GM23338 (cell line): ENCODE data around the gene UCKL1. TPM values are rescaled to one million over a fixed set of nuclear protein-coding genes. Genes with fewer than 3 reads are reported as not detected.

Source experiments
- ATAC-seq: fragments of 200-7000 bp; cut with Tn5 transposase; 3 replicates; pipeline ENCODE4 v1.9.1; 2020
- DNase-seq: peaks from one replicate; pipeline ENCODE4 v3.0.0-alpha.2; 2015; ENCODE audit warnings: low spot score
- H2AFZ ChIP-seq: fragments of 200-600 bp; sonication (generic); 2 replicates; pipeline ENCODE4 v1.8.0; 2016; ENCODE audit warnings: antibody characterized with exemption, mild to moderate bottlenecking, moderate library complexity
- H3F3A ChIP-seq: fragments of 200-600 bp; sonication (generic); replicated peaks from 2 replicates; pipeline ENCODE4 v1.8.0; 2017; ENCODE audit warnings: antibody characterized with exemption, mixed run types, low read depth
- H3K27ac ChIP-seq: fragments of 200-600 bp; sonication (generic); 2 replicates; pipeline ENCODE4 v1.6.1; 2016; ENCODE audit warnings: low read depth
- H3K27me3 ChIP-seq: fragments of 200-600 bp; sonication (generic); 2 replicates; pipeline ENCODE4 v1.8.0; 2016; ENCODE audit warnings: mild to moderate bottlenecking, mixed run types, moderate library complexity; ENCODE audit not compliant: insufficient read depth
- H3K36me3 ChIP-seq: fragments of 200-600 bp; sonication (generic); 2 replicates; pipeline ENCODE4 v1.8.0; 2016; ENCODE audit warnings: mild to moderate bottlenecking; ENCODE audit not compliant: insufficient read depth
- H3K4me1 ChIP-seq: fragments of 200-600 bp; sonication (generic); 2 replicates; pipeline ENCODE4 v1.8.0; 2016; ENCODE audit warnings: mild to moderate bottlenecking, moderate library complexity; ENCODE audit not compliant: insufficient read depth
- H3K4me2 ChIP-seq: fragments of 200-600 bp; sonication (generic); 2 replicates; pipeline ENCODE4 v1.7.1; 2017; ENCODE audit warnings: mixed run types
- H3K4me3 ChIP-seq: fragments of 200-600 bp; sonication (generic); 2 replicates; pipeline ENCODE4 v1.6.1; 2016; ENCODE audit warnings: mixed run types
- H3K79me2 ChIP-seq: fragments of 200-600 bp; sonication (generic); replicated peaks from 2 replicates; pipeline ENCODE4 v1.8.0; 2017; ENCODE audit warnings: mild to moderate bottlenecking; ENCODE audit not compliant: insufficient read depth
- H3K9me2 ChIP-seq: fragments of 200-600 bp; sonication (generic); 2 replicates; pipeline ENCODE4 v1.8.0; 2017; ENCODE audit not compliant: insufficient read depth
- H4K20me1 ChIP-seq: fragments of 200-600 bp; sonication (generic); replicated peaks from 2 replicates; pipeline ENCODE4 v1.8.0; 2017; ENCODE audit warnings: mild to moderate bottlenecking; ENCODE audit not compliant: insufficient read depth
- H3K27ac Mint-ChIP-seq: 2 replicates; pipeline ENCODE4 v1.8.0; 2020; ENCODE audit warnings: inconsistent platforms, mild to moderate bottlenecking, moderate library complexity, mixed read lengths
- H3K27me3 Mint-ChIP-seq: 3 replicates; pipeline ENCODE4 v1.8.0; 2022; ENCODE audit warnings: low read depth, mild to moderate bottlenecking, moderate library complexity, mixed read lengths, inconsistent platforms; ENCODE audit not compliant: insufficient read depth, poor library complexity
- H3K36me3 Mint-ChIP-seq: 3 replicates; pipeline ENCODE4 v1.8.0; 2021; ENCODE audit warnings: low read depth, mild to moderate bottlenecking, inconsistent platforms, moderate library complexity, mixed read lengths
- H3K4me1 Mint-ChIP-seq: 3 replicates; pipeline ENCODE4 v1.8.0; 2020; ENCODE audit warnings: mild to moderate bottlenecking, inconsistent platforms, mixed read lengths
- H3K4me3 Mint-ChIP-seq: 3 replicates; pipeline ENCODE4 v1.8.0; 2021; ENCODE audit warnings: moderate library complexity, mild to moderate bottlenecking, inconsistent platforms, mixed read lengths
- H3K9me3 Mint-ChIP-seq: 3 replicates; pipeline ENCODE4 v1.8.0; 2020; ENCODE audit warnings: moderate library complexity, mild to moderate bottlenecking, inconsistent platforms, mixed read lengths
- CREB1 ChIP-seq: fragments of 250-450 bp; sonication (Bioruptor Pico); IDR thresholded peaks from 2 replicates; pipeline ENCODE4 v1.5.0; 2020; ENCODE audit warnings: low read depth, mild to moderate bottlenecking, moderate library complexity
- CTCF ChIP-seq, 2 experiments: fragments of 200-600 bp in 1 of 2; sonication (generic) in 1 of 2; conservative IDR thresholded peaks; 2 replicates each; pipeline versions ENCODE4 v1.5.1 to v1.6.1; 2016 to 2017; ENCODE audit warnings: antibody characterized with exemption in 2 of 2, low read depth in 2 of 2, mild to moderate bottlenecking in 2 of 2, moderate library complexity in 1 of 2
- ETS1 ChIP-seq: IDR thresholded peaks from 2 replicates; pipeline ENCODE4 v1.6.1; 2016; ENCODE audit warnings: antibody characterized with exemption
- EZH2 ChIP-seq: fragments of 200-600 bp; sonication (generic); IDR thresholded peaks from one replicate; pipeline ENCODE4 v1.8.0; 2017; ENCODE audit warnings: antibody characterized with exemption, mild to moderate bottlenecking, low read depth; ENCODE audit not compliant: unreplicated experiment
- EZH2phosphoT487 ChIP-seq: fragments of 200-600 bp; sonication (generic); IDR thresholded peaks from one replicate; pipeline ENCODE4 v1.8.1; 2018; ENCODE audit warnings: antibody characterized with exemption; ENCODE audit not compliant: unreplicated experiment
- JUNB ChIP-seq: IDR thresholded peaks from one replicate; pipeline ENCODE4 v1.6.1; 2016; ENCODE audit warnings: antibody characterized with exemption; ENCODE audit not compliant: unreplicated experiment
- NANOG ChIP-seq: IDR thresholded peaks from 2 replicates; pipeline ENCODE4 v1.6.1; 2016; ENCODE audit warnings: antibody characterized with exemption, borderline replicate concordance
- POLR2AphosphoS5 ChIP-seq: IDR thresholded peaks from 2 replicates; pipeline ENCODE4 v1.6.1; 2016; ENCODE audit warnings: antibody characterized with exemption, low read depth
- REST ChIP-seq: IDR thresholded peaks from one replicate; pipeline ENCODE4 v1.6.1; 2018; ENCODE audit warnings: antibody characterized with exemption; ENCODE audit not compliant: unreplicated experiment
- STAT1 ChIP-seq: IDR thresholded peaks from one replicate; pipeline ENCODE4 v1.6.1; 2016; ENCODE audit warnings: antibody characterized with exemption; ENCODE audit not compliant: unreplicated experiment
- ZNF114 ChIP-seq: fragments of 250-450 bp; sonication (Bioruptor Pico); IDR thresholded peaks from 2 replicates; pipeline ENCODE4 v1.5.0; 2020; ENCODE audit warnings: mild to moderate bottlenecking, moderate library complexity
- ZNF331 ChIP-seq: fragments of 250-450 bp; sonication (Bioruptor Pico); IDR thresholded peaks from 2 replicates; pipeline ENCODE4 v1.5.0; 2020; ENCODE audit warnings: low read depth, mild to moderate bottlenecking, moderate library complexity
- ZNF462 ChIP-seq: fragments of 250-450 bp; sonication (Bioruptor Pico); IDR thresholded peaks from 2 replicates; pipeline ENCODE4 v1.5.0; 2020; ENCODE audit warnings: mild to moderate bottlenecking, moderate library complexity
- polyA plus RNA-seq: library from polyadenylated mRNA; unstranded; fragments of >200 nt; fragmentation: Nextera tagmentation; extraction: Ambion mirVana; gene quantifications from 2 replicates; pipeline ENCODE4 v1.2.1, GENCODE V29; 2016
- total RNA-seq: library from RNA; depleted of rRNA; stranded (reverse); fragments of >200 nt; shearing (Covaris generic); gene quantifications from 2 replicates; pipeline ENCODE4 v1.2.3, GENCODE V29; 2014

The UCKL1 gene
- total and polyA plus RNA-seq, 2 experiments from 2014 or later: 56.8 to 82.5 TPM

GRCh38 chr20:63953764-63954429, 2.3 kb downstream of the UCKL1 start:
- no peak overlapping the region for H3K27ac ChIP-seq
- Mint-ChIP-seq H3K4me1 (peaks cover 35% of the 10 kb centered on the region), H3K4me3 (peak overlapping the region; percentile 80), H3K36me3 (peaks cover 6% of the 10 kb centered on the region; the same call in 2 of the 3 replicates), H3K9me3 (no peaks in the 10 kb centered on the region), H3K27me3 (peaks cover 16% of the 10 kb centered on the region), H3K27ac (no peak overlapping the region)
- H3K4me2 ChIP-seq: no peak overlapping the region
- H2AFZ ChIP-seq: no peak overlapping the region
- peaks cover 22% of the 10 kb centered on the region for H3K4me1 ChIP-seq
- no peaks in the 10 kb centered on the region for H3K27me3 ChIP-seq
- H3K4me3 ChIP-seq: no peak overlapping the region; the same call in 1 of the 2 replicates
- peaks cover 17% of the 10 kb centered on the region for H3F3A ChIP-seq
- H3K36me3 ChIP-seq: no peaks in the 10 kb centered on the region
- peaks cover 17% of the 10 kb centered on the region for H4K20me1 ChIP-seq
- DNase-seq (no peak), ATAC-seq (no peak)
- TF ChIP-seq STAT1 (no peak), ETS1 (no peak), ZNF462 (CRISPR knock-in tag) (no peak), ZNF331 (CRISPR knock-in tag) (no peak), REST (no peak), ZNF114 (CRISPR knock-in tag) (no peak), CREB1 (CRISPR knock-in tag) (no peak), EZH2phosphoT487 (no peak), CTCF (conservative IDR thresholded peaks at IDR 0.05; ENCODE audit: low read depth in 2 of 2) (no peak), EZH2 (no peak), NANOG (no peak), POLR2AphosphoS5 (no peak), JUNB (no peak)
- H3K9me2 ChIP-seq: no peaks in the 10 kb centered on the region
- peaks cover 66% of the 10 kb centered on the region for H3K79me2 ChIP-seq
